ENCODE data around the gene NR2C2AP. TPM values are rescaled to one million over a fixed set of nuclear protein-coding genes. Genes with fewer than 3 reads are reported as not detected.

NR2C2AP gene, protein sequence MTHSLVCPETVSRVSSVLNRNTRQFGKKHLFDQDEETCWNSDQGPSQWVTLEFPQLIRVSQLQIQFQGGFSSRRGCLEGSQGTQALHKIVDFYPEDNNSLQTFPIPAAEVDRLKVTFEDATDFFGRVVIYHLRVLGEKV
- total RNA-seq, result 9.9 and 10.3 TPM in 2 replicates

DNA sequence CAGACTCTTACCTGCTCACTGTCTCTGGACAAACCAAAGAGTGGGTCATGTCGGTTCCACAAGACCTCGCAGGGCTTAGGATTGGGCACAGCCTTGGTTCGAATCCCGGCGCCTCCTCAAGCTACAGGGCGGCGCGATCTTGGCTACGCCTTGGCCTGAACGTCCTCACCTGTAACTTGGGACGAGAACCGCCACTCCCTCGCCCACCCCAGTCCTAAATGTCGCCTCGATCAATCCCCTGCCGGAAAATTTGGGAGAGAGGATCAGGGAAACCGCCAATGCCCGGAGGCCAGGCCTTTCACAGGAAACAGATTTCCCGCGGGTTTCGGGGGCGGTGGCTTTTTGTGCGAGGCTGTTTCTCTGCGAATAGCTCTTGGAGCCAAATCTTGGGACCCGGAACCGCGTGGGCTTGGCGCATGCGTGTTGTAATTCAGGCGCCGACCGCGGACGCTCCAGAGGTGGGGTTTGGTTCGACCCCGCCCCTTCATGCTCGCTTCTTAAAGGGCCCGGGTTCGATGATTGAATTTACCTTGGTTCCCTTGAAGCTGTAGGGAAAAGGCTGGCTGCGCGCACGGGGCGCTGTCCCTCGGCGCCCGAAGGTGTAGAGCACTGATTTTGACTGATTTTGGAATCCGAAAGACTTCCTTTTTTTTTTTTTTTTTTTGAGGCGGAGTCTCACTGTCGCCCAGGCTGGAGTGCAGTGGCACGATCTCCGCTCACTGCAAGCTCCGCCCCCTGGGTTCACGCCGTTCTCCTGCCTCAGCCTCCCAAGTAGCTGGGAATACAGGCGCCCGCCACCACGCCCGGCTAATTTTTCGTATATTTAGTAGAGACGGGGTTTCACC, at the start of gene NR2C2AP:
Gene NR2C2AP (minus strand): TSS at position 403 of the 845 bp plus-strand sequence. CDS start 354 bp downstream, at position 49.

GRCh38 chr19:19211499-19212420, 8.5 kb upstream of the NR2C2AP start, which contains the start of gene NCAN:
NCAN (plus strand) TSS chr19:19211958; CDS start chr19:19216954, 4,996 bp downstream.

GRCh38 chr19:19192078-19192882, 10.9 kb downstream of the NR2C2AP start, which contains the start of the genes BORCS8 and RFXANK:
BORCS8 (minus strand) TSS chr19:19192152; CDS start chr19:19192117, 35 bp downstream.
RFXANK (plus strand) TSS chr19:19192258; CDS start chr19:19193947, 1,689 bp downstream.

DNA sequence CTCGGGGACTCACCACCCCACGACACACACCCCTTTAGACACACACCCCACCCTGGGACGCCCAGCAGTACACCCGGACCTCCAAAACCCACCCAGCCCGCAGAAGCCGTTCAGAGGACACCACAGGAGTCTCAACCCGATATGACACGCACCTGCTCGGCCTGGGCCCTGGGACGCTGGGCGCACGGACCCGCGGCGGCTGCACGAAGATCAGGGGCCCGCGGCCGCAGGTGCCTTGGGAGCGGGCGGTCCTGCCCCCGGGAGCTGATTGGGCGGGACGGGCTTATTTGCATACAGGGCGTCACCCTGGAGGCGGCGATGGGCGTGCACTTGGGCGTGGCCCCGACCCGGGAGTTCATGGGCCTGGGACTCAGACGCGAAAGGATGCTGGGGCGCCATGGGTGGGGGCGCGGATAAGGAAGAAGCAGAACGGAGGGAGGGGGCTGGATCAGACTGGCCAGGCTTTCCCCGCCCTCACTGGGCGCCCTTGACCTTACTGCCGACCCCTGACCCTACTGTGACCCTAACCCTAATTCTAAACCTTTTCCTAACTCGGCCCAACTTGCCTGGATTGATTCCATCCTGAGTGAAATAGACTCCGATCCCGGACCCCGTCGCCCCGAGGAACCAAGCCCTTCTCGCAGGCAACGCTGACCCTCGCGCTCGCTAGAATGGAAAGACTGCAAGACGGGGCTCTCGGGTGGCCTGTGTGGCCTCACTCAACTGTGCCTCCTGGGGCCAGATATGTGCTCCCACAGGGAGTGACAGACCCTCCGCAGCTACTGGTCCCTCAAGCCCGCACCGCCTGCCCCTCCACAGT, 33.0 kb downstream of the NR2C2AP start, which contains the start of gene MEF2B:
Gene MEF2B (minus strand): TSS at position 211 of the 820 bp plus-strand sequence. CDS start 19,528 bp downstream, outside the sequence.

Other genes starting within 250 kb of the NR2C2AP start
- 17.4 and 25.4 TPM in 2 replicates for gene SUGP2, start 169.9 kb downstream of the NR2C2AP start, total RNA-seq
- 52.1 and 62.9 TPM in 2 replicates for gene ARMC6, start 169.8 kb downstream of the NR2C2AP start, total RNA-seq
- 2.8 and 3.7 TPM in 2 replicates for gene SLC25A42, start 139.4 kb downstream of the NR2C2AP start, total RNA-seq
- 18.4 and 27.2 TPM in 2 replicates for gene TMEM161A, start 64.9 kb downstream of the NR2C2AP start, total RNA-seq
- 0.09 TPM in 1 of 2 replicates, not detected in the other for gene MEF2B, start 33.2 kb downstream of the NR2C2AP start, total RNA-seq
- gene BORCS8, start 11.3 kb downstream of the NR2C2AP start, total RNA-seq, result 17.1 and 22.0 TPM in 2 replicates
- gene RFXANK, start 11.2 kb downstream of the NR2C2AP start, total RNA-seq, result 72.8 and 83.6 TPM in 2 replicates
- gene NCAN, start 8.5 kb upstream of the NR2C2AP start, total RNA-seq, result not detected in 2 replicates
- gene TM6SF2, start 69.9 kb upstream of the NR2C2AP start, total RNA-seq, result 0.09 and 0.19 TPM in 2 replicates
- 29.1 and 31.2 TPM in 2 replicates for gene SUGP1, start 117.1 kb upstream of the NR2C2AP start, total RNA-seq
- gene MAU2, start 117.4 kb upstream of the NR2C2AP start, total RNA-seq, result 21.3 and 31.1 TPM in 2 replicates
- gene GATAD2A, start 202.3 kb upstream of the NR2C2AP start, total RNA-seq, result 50.7 and 51.3 TPM in 2 replicates

Measured in endothelial cell of coronary artery (primary cell).